IMR-90 (cell line): Measurements from ENCODE around the gene SDCCAG8. TPM values are rescaled to one million over a fixed set of nuclear protein-coding genes. Genes with fewer than 3 reads are reported as not detected.
A peak's percentile ranks its signal among the peaks of the same experiment; 100 is the strongest.

Experiments
- ATAC-seq: fragments of 200-7000 bp; cut with Tn5 transposase; 2 replicates; pipeline ENCODE4 v1.9.1; 2020; ENCODE audit warnings: low read depth, mild to moderate bottlenecking, moderate library complexity
- BruUV-seq: library from RNA; stranded (reverse); fragments of 400-500 nt; replicated peaks from 2 replicates; lab custom pipeline; 2021; lab: Mats Ljungman, UMichigan
- CTCF ChIA-PET: fragments of 300-600 bp; formaldehyde crosslinking; extraction: SDS; loops from one replicate; lab custom pipeline; 2021; ENCODE audit warnings: antibody characterized with exemption; lab: Yijun Ruan, JAX
- POLR2A ChIA-PET: fragments of 300-600 bp; sonication (Branson Sonifier 250); formaldehyde crosslinking; loops from one replicate; lab custom pipeline; 2022; ENCODE audit warnings: antibody characterized with exemption; ENCODE audit not compliant: unreplicated experiment; lab: Charles Lee
- DNase-seq: peaks from one replicate; pipeline ENCODE4 v3.0.0; 2013
- H2AFZ ChIP-seq: replicated peaks from 2 replicates; pipeline ENCODE3; 2013; ENCODE audit warnings: low read length, mild to moderate bottlenecking; ENCODE audit not compliant: poor library complexity
- H2AK5ac ChIP-seq: 2 replicates; pipeline ENCODE4 v1.6.1; 2013; ENCODE audit warnings: low read depth, low read length, inconsistent platforms
- H2AK9ac ChIP-seq: replicated peaks from 2 replicates; pipeline ENCODE3; 2013; ENCODE audit warnings: mild to moderate bottlenecking, low read depth, low read length, moderate library complexity; ENCODE audit not compliant: poor library complexity
- H2BK120ac ChIP-seq: 2 replicates; pipeline ENCODE4 v1.6.1; 2013; ENCODE audit warnings: low read depth, low read length, inconsistent platforms
- H2BK15ac ChIP-seq: 3 replicates; pipeline ENCODE4 v1.6.1; 2013; ENCODE audit warnings: low read depth, low read length, inconsistent platforms
- H2BK20ac ChIP-seq: 2 replicates; pipeline ENCODE4 v1.6.1; 2013; ENCODE audit warnings: low read depth, mild to moderate bottlenecking, inconsistent platforms, low read length, moderate library complexity
- H2BK5ac ChIP-seq: 2 replicates; pipeline ENCODE4 v1.6.1; 2013; ENCODE audit warnings: mild to moderate bottlenecking, low read depth, low read length, inconsistent platforms; ENCODE audit not compliant: poor library complexity, severe bottlenecking
- H3K14ac ChIP-seq: replicated peaks from 2 replicates; pipeline ENCODE4 v1.6.1; 2013; ENCODE audit warnings: low read depth, low read length, inconsistent platforms
- H3K18ac ChIP-seq: 2 replicates; pipeline ENCODE4 v1.6.1; 2013; ENCODE audit warnings: low read depth, low read length, control low read depth
- H3K23ac ChIP-seq: 2 replicates; pipeline ENCODE4 v1.6.1; 2013; ENCODE audit warnings: low read depth, low read length, inconsistent platforms
- H3K27ac ChIP-seq: 2 replicates; pipeline ENCODE4 v1.5.1; 2013; ENCODE audit warnings: mild to moderate bottlenecking, control low read depth, low read length; ENCODE audit not compliant: insufficient read depth
- H3K27me3 ChIP-seq: 2 replicates; pipeline ENCODE4 v1.6.1; 2013; ENCODE audit warnings: low read length; ENCODE audit not compliant: control insufficient read depth, insufficient read depth
- H3K36me3 ChIP-seq: 2 replicates; pipeline ENCODE4 v1.6.1; 2013; ENCODE audit warnings: low read length, mixed read lengths; ENCODE audit not compliant: control insufficient read depth, insufficient read depth
- H3K4ac ChIP-seq: 2 replicates; pipeline ENCODE4 v1.6.1; 2013; ENCODE audit warnings: low read depth, low read length, inconsistent platforms
- H3K4me1 ChIP-seq: 2 replicates; pipeline ENCODE4 v1.6.1; 2013; ENCODE audit warnings: low read length, mixed read lengths; ENCODE audit not compliant: control insufficient read depth, insufficient read depth
- H3K4me2 ChIP-seq: 2 replicates; pipeline ENCODE4 v1.6.1; 2013; ENCODE audit warnings: low read depth, mild to moderate bottlenecking, control low read depth, low read length, moderate library complexity
- H3K4me3 ChIP-seq: 2 replicates; pipeline ENCODE4 v1.5.1; 2013; ENCODE audit warnings: low read depth, mild to moderate bottlenecking, control low read depth, low read length, moderate library complexity; ENCODE audit not compliant: insufficient read depth
- H3K56ac ChIP-seq: 2 replicates; pipeline ENCODE4 v1.6.1; 2013; ENCODE audit warnings: low read length, inconsistent platforms; ENCODE audit not compliant: insufficient read depth; ENCODE audit errors: extremely low read depth
- H3K79me1 ChIP-seq, 2 experiments: 2 replicates each; pipeline ENCODE4 v1.6.1; 2013; ENCODE audit warnings: low read length in 2 of 2, inconsistent platforms in 1 of 2, low read depth in 1 of 2
- H3K9ac ChIP-seq: 2 replicates; pipeline ENCODE4 v1.6.1; 2013; ENCODE audit warnings: low read depth, low read length, control low read depth
- H3K9me1 ChIP-seq: 2 replicates; pipeline ENCODE4 v1.6.1; 2013; ENCODE audit warnings: low read length, inconsistent platforms; ENCODE audit not compliant: insufficient read depth
- H3K9me3 ChIP-seq: 2 replicates; pipeline ENCODE4 v1.6.1; 2013; ENCODE audit warnings: low read length; ENCODE audit not compliant: control insufficient read depth, insufficient read depth
- H4K20me1 ChIP-seq: 2 replicates; pipeline ENCODE4 v1.6.1; 2013; ENCODE audit warnings: low read length, inconsistent platforms; ENCODE audit not compliant: insufficient read depth
- H4K5ac ChIP-seq: 2 replicates; pipeline ENCODE4 v1.6.1; 2013; ENCODE audit warnings: mild to moderate bottlenecking, low read depth, low read length, control low read depth
- H4K8ac ChIP-seq, 2 experiments: 2 replicates each; pipeline ENCODE4 v1.6.1; 2013; ENCODE audit warnings: low read depth in 2 of 2, low read length in 2 of 2, control low read depth in 1 of 2, inconsistent platforms in 1 of 2
- H4K91ac ChIP-seq: 2 replicates; pipeline ENCODE4 v1.6.1; 2013; ENCODE audit warnings: low read depth, low read length, inconsistent platforms; ENCODE audit not compliant: insufficient read depth
- CHD1 ChIP-seq: IDR thresholded peaks from 2 replicates; pipeline ENCODE4 v1.6.1; 2012; ENCODE audit warnings: low read depth, low read length, improper control_type of control experiment
- POLR2A ChIP-seq: IDR thresholded peaks from 2 replicates; pipeline ENCODE4 v1.6.1; 2012; ENCODE audit warnings: mild to moderate bottlenecking, low read depth, low read length
- SMC3 ChIP-seq: fragments of 150-350 bp; IDR thresholded peaks from 2 replicates; pipeline ENCODE4 v1.6.1; 2016; ENCODE audit warnings: low read depth, mild to moderate bottlenecking, antibody characterized with exemption, low read length, moderate library complexity
- WGBS, 2 experiments: methylation state at CpG; one replicate each; pipeline versions ENCODE4 v1.1.5 to v1.1.7; 2013; ENCODE audit warnings: missing lambda C conversion rate in 2 of 2; ENCODE audit not compliant: insufficient read length in 1 of 2; ENCODE audit errors: extremely low coverage in 2 of 2; 5-methylcytosine and 5-hydroxymethylcytosine counted together
- dilution Hi-C: fragments of 300-500 bp; cut with HindIII; formaldehyde crosslinking; loops from one replicate; pipeline ENCODE4 v1.14.3; 2018; ENCODE audit warnings: low sequenced_read_pairs; ENCODE audit not compliant: unreplicated experiment
- in situ Hi-C: fragments of 300-500 bp; cut with MboI; formaldehyde crosslinking; loops from 3 replicates; pipeline ENCODE4 v1.14.3; 2019; ENCODE audit warnings: low sequenced_read_pairs, inconsistent platforms, mixed read lengths
- intact Hi-C: fragments of 100-400 bp; cut with micrococcal nuclease; formaldehyde crosslinking; loops from 2 replicates; pipeline ENCODE4 v1.10.0; 2022
- polyA plus RNA-seq, 3 experiments: library from polyadenylated mRNA; depleted of rRNA; stranded (reverse); fragments of >200 nt; gene quantifications; 2 replicates each; pipeline ENCODE4 v1.2.3, GENCODE V29; 2012; ENCODE audit warnings: low replicate concordance in 1 of 3
- total RNA-seq: library from RNA; depleted of rRNA; stranded (reverse); fragments of >200 nt; gene quantifications from 2 replicates; pipeline ENCODE4 v1.2.3, GENCODE V29; 2012

The SDCCAG8 gene
- total and polyA plus RNA-seq, 2 of the 4 experiments (the other 2 are of a cell fraction), result 25.2 to 46.8 TPM

GRCh38 chr1:243473227-243474135 is 217.6 kb downstream of the SDCCAG8 start:
- H3K56ac ChIP-seq, result peak overlapping the region; percentile 66; the same call in 1 of the 2 replicates
- TF ChIP-seq SMC3 (no peak), CHD1 (no peak), POLR2A (no peak)
- H2BK20ac ChIP-seq, result peak overlapping the region; percentile 74
- H3K79me1 ChIP-seq, result peaks cover 0 to 5% of the 10 kb centered on the region in 2 experiments; a peak in 2 of 4 replicates
- in situ Hi-C loops (no loop called here), intact Hi-C loops (loop anchor here (5.0 to 10.0 kb wide), 2 partner anchors 274 to 571 kb away; no protein-coding TSS in a partner anchor), dilution Hi-C loops (no loop called here)
- peak overlapping the region; percentile 55 for H3K18ac ChIP-seq
- peak overlapping the region; percentile 48 for H3K4me3 ChIP-seq
- peak overlapping the region; percentile 90 for H3K4me2 ChIP-seq
- peak overlapping the region; percentile 74 for H3K23ac ChIP-seq
- no peak overlapping the region for H2AK5ac ChIP-seq
- H2BK15ac ChIP-seq, result peak overlapping the region; percentile 4; the same call in 1 of the 3 replicates
- H4K20me1 ChIP-seq, result no peaks in the 10 kb centered on the region
- peak overlapping the region in 1 of 2 experiments; percentile 84; a peak in 1 of 4 replicates for H4K8ac ChIP-seq
- H3K4me1 ChIP-seq, result peaks cover 11% of the 10 kb centered on the region
- 8% methylated on average over 4 of the region's 12 CpGs; no CpG with 5 or more reads in 1 of the 2 experiments for WGBS, 2 experiments
- H3K4ac ChIP-seq, result peak overlapping the region; percentile 71; the same call in 1 of the 2 replicates
- no peak overlapping the region for H2AK9ac ChIP-seq
- ATAC-seq, result peak; percentile 72
- no TSS peak for BruUV-seq
- peak overlapping the region; percentile 49; the same call in 1 of the 2 replicates for H4K5ac ChIP-seq
- H2BK5ac ChIP-seq, result peak overlapping the region; percentile 86
- ChIA-PET CTCF (no interaction called here), POLR2A (no interaction called here)
- H3K27me3 ChIP-seq, result no peaks in the 10 kb centered on the region
- peak overlapping the region; percentile 67 for H4K91ac ChIP-seq
- 0 out of 2 replicates have a peak, but pooled peaks cover 2% of the 10 kb centered on the region for H3K36me3 ChIP-seq
- H3K9me1 ChIP-seq, result no peaks in the 10 kb centered on the region; the same call in 1 of the 2 replicates
- no peaks in the 10 kb centered on the region for H3K9me3 ChIP-seq
- peak overlapping the region; percentile 85 for H2BK120ac ChIP-seq
- DNase-seq, result peak; percentile 47
- peak overlapping the region; percentile 74 for H3K9ac ChIP-seq
- peak overlapping the region; percentile 57 for H2AFZ ChIP-seq
- peak overlapping the region; percentile 66; the same call in 1 of the 2 replicates for H3K27ac ChIP-seq
- H3K14ac ChIP-seq, result peak overlapping the region; percentile 96
